ENCODE results near the gene NUDT3. TPM values are rescaled to one million over a fixed set of nuclear protein-coding genes. Genes with fewer than 3 reads are reported as not detected.

NUDT3 gene
- total and polyA plus RNA-seq, 9 of the 15 experiments (the other 6 are each of a cell fraction or from before 2014, with no cell fraction given): 5.4 to 81.2 (median 56.4) TPM

- TF ChIP-seq E2F8 (IDR thresholded peaks at IDR 0.05; ENCODE audit: low read depth, partially characterized antibody) (peak; percentile 24), ETS1 (conservative IDR thresholded peaks at IDR 0.05; ENCODE audit: control insufficient read depth, low read depth, low read length) (0 out of 2 replicates have a peak, but pooled peaks have one; percentile 42), CBX1 (IDR thresholded peaks at IDR 0.05; ENCODE audit: low read depth) (peak; percentile 66), MGA (IDR thresholded peaks at IDR 0.05) (peak; percentile 56), MEIS2 (IDR thresholded peaks at IDR 0.05; ENCODE audit: partially characterized antibody) (peak; percentile 41), GMEB1 (CRISPR knock-in tag; IDR thresholded peaks at IDR 0.05) (peak; percentile 45), KDM4B (IDR thresholded peaks at IDR 0.05; ENCODE audit: borderline replicate concordance in 2 of 2, low read depth in 1 of 2) (0 out of 4 replicates have a peak, but pooled peaks of 1 of the 2 experiments have one; percentile 43)
Measured at GRCh38 chr6:34248727-34249468, 143.6 kb downstream of the NUDT3 start, which contains the start of gene SMIM29 (continued).
